Thoracic aorta (tissue), 2 donors: ENCODE measurements around the gene DGKA. TPM values are rescaled to one million over a fixed set of nuclear protein-coding genes. Genes with fewer than 3 reads are reported as not detected.
A peak's percentile ranks its signal among the peaks of the same experiment; 100 is the strongest.

Experiments
- ATAC-seq: fragments of 150-250 bp; one replicate; pipeline ENCODE4 v1.8.0; 2017; ENCODE audit warnings: low read depth; ENCODE audit not compliant: insufficient number of reproducible peaks, low FRiP score
- DNase-seq: peaks from one replicate; pipeline ENCODE4 v3.0.0-alpha.2; 2020; ENCODE audit warnings: low spot score
- H3K27ac ChIP-seq, 2 donors: fragments of 200-600 bp; sonication (generic); 1 replicate in 1 of 2; 2 replicates in 1 of 2; pipeline ENCODE4 v1.5.1; 2016; ENCODE audit warnings: mild to moderate bottlenecking in 2 of 2, moderate library complexity in 2 of 2
- H3K27me3 ChIP-seq: fragments of 200-600 bp; sonication (generic); replicated peaks from 2 replicates; pipeline ENCODE4 v1.6.0; 2016; ENCODE audit warnings: mild to moderate bottlenecking; ENCODE audit not compliant: insufficient read depth
- H3K36me3 ChIP-seq: fragments of 200-600 bp; sonication (generic); one replicate; pipeline ENCODE4 v1.5.1; 2016
- H3K4me1 ChIP-seq, 2 donors: fragments of 200-600 bp; sonication (generic); 1 replicate in 1 of 2; 2 replicates in 1 of 2; pipeline versions ENCODE4 v1.5.1 to v1.6.0; 2016; ENCODE audit warnings: low read depth in 2 of 2, mild to moderate bottlenecking in 1 of 2; ENCODE audit not compliant: control insufficient read depth in 1 of 2
- H3K4me3 ChIP-seq: fragments of 200-600 bp; sonication (generic); 2 replicates; pipeline ENCODE4 v1.5.1; 2016; ENCODE audit warnings: mild to moderate bottlenecking
- H3K9me3 ChIP-seq: fragments of 200-600 bp; sonication (generic); 2 replicates; pipeline ENCODE4 v1.5.1; 2016
- CTCF ChIP-seq: fragments of 200-600 bp; sonication (generic); IDR thresholded peaks from one replicate; pipeline ENCODE4 v1.5.1; 2019; ENCODE audit warnings: antibody characterized with exemption
- total RNA-seq, 2 donors: library from RNA; depleted of rRNA; stranded (reverse); fragments of >200 nt; gene quantifications; one replicate each; pipeline versions ENCODE4 v1.1.0 to v1.2.3, GENCODE V29; 2016

DGKA gene
- total RNA-seq, 2 donors from 2014 or later, result 72.8 to 104 TPM

DNA sequence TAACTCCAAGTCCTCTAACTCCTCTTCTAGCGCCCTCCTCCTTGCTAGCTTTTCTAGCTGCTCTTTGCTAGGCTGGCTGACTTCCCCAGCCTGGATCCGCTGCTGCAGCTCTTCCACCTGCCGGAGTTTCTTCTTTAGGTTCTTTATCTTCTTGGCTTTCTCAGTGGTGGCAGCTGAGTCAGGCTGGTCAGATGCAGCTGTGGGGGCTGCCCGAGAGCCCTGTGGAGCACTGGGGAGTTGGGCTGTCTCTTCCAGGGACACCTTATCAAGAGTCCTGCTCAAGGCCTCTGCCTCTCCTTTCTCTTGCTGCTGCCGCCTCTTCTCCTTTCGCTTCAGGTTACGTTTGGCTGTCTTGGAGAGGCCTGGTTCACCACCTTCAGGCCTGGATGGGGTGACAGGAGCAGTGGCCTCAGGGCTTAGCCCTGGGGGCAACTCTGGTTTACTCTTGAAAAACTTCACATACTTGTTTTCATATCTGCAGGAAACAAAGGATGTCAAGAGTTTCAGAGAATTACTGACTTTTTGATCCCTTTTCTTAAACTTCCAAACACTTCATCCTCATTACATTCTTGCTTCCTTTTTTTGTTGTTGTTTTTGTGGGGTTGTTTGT, 29.0 kb upstream of the DGKA start:
- Histone ChIP-seq H3K4me1 (no peaks in the 10 kb centered on the region), H3K36me3 (peaks cover 18% of the 10 kb centered on the region), H3K4me3 (no peak overlapping the region), H3K27me3 (no peaks in the 10 kb centered on the region), H3K9me3 (no peaks in the 10 kb centered on the region), H3K27ac (no peak overlapping the region)
- TF ChIP-seq CTCF, result no peak
- DNase-seq (no peak), ATAC-seq (no peak)

DNA sequence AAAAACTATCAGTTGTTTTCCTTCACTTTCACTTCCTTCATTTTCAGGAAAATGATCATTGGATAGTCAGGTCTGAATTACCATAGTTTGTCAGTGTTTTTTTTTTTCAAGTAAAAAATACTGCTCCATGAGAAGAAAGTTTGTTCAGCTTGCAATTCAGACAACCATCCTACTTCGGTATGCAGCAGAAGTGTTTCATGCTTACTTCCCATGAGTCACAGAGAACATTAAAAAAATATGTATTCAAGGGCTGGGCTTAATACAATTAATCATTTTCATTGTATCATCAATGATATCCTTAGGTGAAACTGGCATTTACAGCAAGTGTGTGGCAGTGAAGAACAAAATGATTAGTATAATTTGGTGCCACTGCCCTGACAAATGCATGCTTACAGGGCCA, 24.9 kb upstream of the DGKA start:
- H3K4me1 ChIP-seq, result peaks cover 6 to 14% of the 10 kb centered on the region in 2 donors
- TF ChIP-seq CTCF, result no peak
- H3K9me3 ChIP-seq, result no peaks in the 10 kb centered on the region
- H3K36me3 ChIP-seq, result peaks cover 16% of the 10 kb centered on the region
- no peak overlapping the region for H3K4me3 ChIP-seq
- DNase-seq (no peak), ATAC-seq (no peak)
- H3K27me3 ChIP-seq, result no peaks in the 10 kb centered on the region
- H3K27ac ChIP-seq, result no peak overlapping the region

DNA sequence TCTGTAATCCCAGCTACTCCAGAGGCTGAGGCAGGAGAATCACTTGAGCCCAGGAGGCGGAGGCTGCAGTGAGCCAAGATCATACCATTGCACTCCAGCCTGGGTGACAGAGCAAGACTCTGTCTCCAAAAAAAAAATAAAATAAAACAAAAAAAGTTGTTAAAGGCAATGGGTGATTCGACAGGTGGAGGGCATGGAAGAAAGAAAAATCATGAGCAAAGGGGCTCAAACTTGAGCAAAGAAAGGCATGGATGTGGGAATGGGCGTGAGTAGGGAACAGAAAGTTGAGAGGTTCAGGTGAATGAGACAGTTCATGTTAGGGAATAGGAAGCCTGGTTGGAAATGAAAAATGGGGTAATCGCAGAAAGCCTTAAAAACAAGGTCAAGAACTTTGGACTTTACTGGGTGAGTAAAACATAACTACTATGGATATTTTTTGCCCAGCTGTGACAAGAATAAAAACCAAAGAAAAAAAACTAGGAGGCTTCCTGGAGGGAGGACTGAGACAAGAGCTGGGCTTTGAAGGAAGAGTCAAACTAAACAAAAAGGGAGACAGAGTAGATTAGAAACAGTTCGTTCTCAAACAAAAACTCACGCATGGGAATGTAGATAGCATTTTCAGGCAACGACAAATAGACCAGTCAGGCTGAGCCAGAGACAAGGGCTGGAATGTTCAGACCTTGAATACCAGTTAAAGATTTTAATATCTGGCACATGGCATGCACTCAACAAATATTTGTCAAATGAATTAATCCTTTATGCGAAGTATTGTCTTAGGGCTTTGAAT, 22.0 kb upstream of the DGKA start:
- Histone ChIP-seq H3K4me1 (peaks cover 6 to 14% of the 10 kb centered on the region in 2 donors), H3K4me3 (no peak overlapping the region), H3K36me3 (no peaks in the 10 kb centered on the region), H3K27ac (peak overlapping the region; percentile 58 to 60), H3K9me3 (no peaks in the 10 kb centered on the region), H3K27me3 (no peaks in the 10 kb centered on the region)
- DNase-seq, result no peak
- TF ChIP-seq CTCF, result no peak
- ATAC-seq, result no peak

DNA sequence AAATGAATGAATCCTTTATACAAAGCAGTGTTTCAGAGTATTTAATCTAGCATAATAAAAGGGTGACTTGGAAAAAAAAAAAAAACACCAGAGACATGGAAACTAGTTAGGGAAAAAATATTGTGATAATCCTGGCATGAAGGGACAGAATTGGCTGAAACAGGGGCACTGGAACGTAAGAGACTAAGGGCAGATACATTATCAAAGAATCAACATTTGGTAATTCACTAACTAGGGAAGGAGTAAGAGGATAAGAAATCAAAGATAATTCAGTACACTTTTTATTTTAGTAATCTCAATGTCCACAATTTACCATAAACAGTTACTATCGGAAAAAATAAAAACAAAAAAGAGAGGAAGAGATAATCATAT, 21.5 kb upstream of the DGKA start:
- Histone ChIP-seq H3K27me3 (no peaks in the 10 kb centered on the region), H3K27ac (peak overlapping the region in 1 of 2 donors; percentile 58), H3K9me3 (no peaks in the 10 kb centered on the region), H3K36me3 (no peaks in the 10 kb centered on the region), H3K4me3 (no peak overlapping the region), H3K4me1 (peaks cover 6 to 14% of the 10 kb centered on the region in 2 donors)
- DNase-seq (no peak), ATAC-seq (no peak)
- TF ChIP-seq CTCF, result no peak

DNA sequence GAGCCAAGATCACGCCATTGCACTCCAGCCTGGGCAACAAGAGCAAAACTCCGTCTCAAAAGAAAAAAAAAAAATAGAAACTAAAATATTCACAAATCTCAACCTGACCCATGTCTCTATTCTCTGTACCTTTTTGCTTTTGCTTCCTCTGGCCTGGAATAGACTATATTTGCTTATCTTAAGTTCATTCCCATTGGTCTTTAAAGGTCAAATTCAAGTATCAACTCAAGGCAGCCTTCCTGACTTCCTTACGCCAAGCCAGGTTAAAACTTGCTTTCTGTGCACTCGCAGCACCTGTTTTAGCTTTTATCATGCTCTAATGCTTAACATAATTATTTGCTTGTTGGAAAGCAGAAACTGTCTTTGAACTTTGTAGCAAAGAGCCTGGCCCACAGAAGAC, 18.1 kb upstream of the DGKA start:
- Histone ChIP-seq H3K4me1 (peaks cover 6 to 14% of the 10 kb centered on the region in 2 donors), H3K4me3 (no peak overlapping the region), H3K9me3 (no peaks in the 10 kb centered on the region), H3K27me3 (no peaks in the 10 kb centered on the region), H3K36me3 (no peaks in the 10 kb centered on the region), H3K27ac (no peak overlapping the region)
- no peak for ATAC-seq
- no peak for DNase-seq
- TF ChIP-seq CTCF, result no peak
